A549 (cell line): ENCODE data around the gene FZD4. TPM values are rescaled to one million over a fixed set of nuclear protein-coding genes. Genes with fewer than 3 reads are reported as not detected.

Source experiments
- ATAC-seq, 2 experiments: fragments of 200-7000 bp in 1 of 2; fragments of >200 bp in 1 of 2; cut with Nextera tagmentation in 1 of 2; cut with Tn5 transposase in 1 of 2; 3 replicates each; pipeline versions ENCODE4 v1.8.0 to v1.9.1; 2018 to 2020; ENCODE audit warnings: mild to moderate bottlenecking in 1 of 2, moderate library complexity in 1 of 2
- CTCF ChIA-PET: fragments of 300-600 bp; sonication (Branson Sonifier 250); formaldehyde crosslinking; extraction: SDS; loops from one replicate; lab custom pipeline; 2021; ENCODE audit warnings: antibody characterized with exemption, inconsistent platforms; lab: Yijun Ruan, JAX
- POLR2A ChIA-PET: fragments of 350-600 bp; formaldehyde crosslinking; extraction: SDS; loops from one replicate; lab custom pipeline; 2021; ENCODE audit warnings: antibody characterized with exemption, inconsistent platforms; lab: Yijun Ruan, JAX
- DNase-seq, 2 experiments: peaks; one replicate each; pipeline versions ENCODE4 v3.0.0 to v3.0.0-alpha.2; 2011 to 2016; ENCODE audit warnings: low read depth in 1 of 2, low spot score in 1 of 2
- FAIRE-seq: peaks from 2 replicates; lab custom pipeline; 2011; peaks lifted over from hg19 to GRCh38; lab: Jason Lieb, UNC
- H3K27ac ChIP-seq, 2 experiments: fragments of >200 bp; sonication (Bioruptor Twin); formaldehyde crosslinking; 3 replicates each; pipeline ENCODE4 v1.5.1; 2016 to 2017
- H3K4me1 ChIP-seq: fragments of >200 bp; sonication (Bioruptor Twin); formaldehyde crosslinking; 3 replicates; pipeline ENCODE4 v1.6.1; 2016
- H3K4me2 ChIP-seq: fragments of >200 bp; sonication (Bioruptor Twin); formaldehyde crosslinking; 3 replicates; pipeline ENCODE4 v1.6.1; 2016
- H3K4me3 ChIP-seq: fragments of >200 bp; sonication (Bioruptor Twin); formaldehyde crosslinking; 3 replicates; pipeline ENCODE4 v1.5.1; 2016
- H3K9me3 ChIP-seq: fragments of >200 bp; sonication (Bioruptor Twin); formaldehyde crosslinking; 3 replicates; pipeline ENCODE4 v1.6.1; 2016
- ATOH8 ChIP-seq: fragments of 250-450 bp; sonication (Bioruptor Pico); IDR thresholded peaks from 2 replicates; pipeline ENCODE4 v1.5.0; 2020; ENCODE audit warnings: low read depth, mild to moderate bottlenecking, moderate library complexity
- BCL3 ChIP-seq: fragments of >200 bp; sonication (Bioruptor Twin); formaldehyde crosslinking; IDR thresholded peaks from 3 replicates; pipeline ENCODE4 v1.6.1; 2016
- BHLHE40 ChIP-seq: IDR thresholded peaks from 2 replicates; pipeline ENCODE4 v1.6.1; 2012; ENCODE audit warnings: low read depth, low read length, inconsistent platforms
- CEBPB ChIP-seq, 2 experiments: fragments of >200 bp in 1 of 2; sonication (Bioruptor Twin) in 1 of 2; formaldehyde crosslinking in 1 of 2; IDR thresholded peaks; 2 replicates each; pipeline ENCODE4 v1.6.1; 2012 to 2016
- CHD4 ChIP-seq: fragments of 200-600 bp; sonication (generic); IDR thresholded peaks from 2 replicates; pipeline ENCODE4 v1.6.1; 2016; ENCODE audit warnings: antibody characterized with exemption, mild to moderate bottlenecking, borderline replicate concordance
- CTCF ChIP-seq: fragments of >200 bp; sonication (Bioruptor Twin); formaldehyde crosslinking; IDR thresholded peaks from 3 replicates; pipeline ENCODE4 v1.5.1; 2016
- EP300 ChIP-seq, 2 experiments: fragments of >200 bp; sonication (Bioruptor Twin); formaldehyde crosslinking; IDR thresholded peaks; 2 replicates in 1 of 2; 3 replicates in 1 of 2; pipeline ENCODE4 v1.6.1; 2016 to 2017
- HDAC2 ChIP-seq: fragments of 200-600 bp; sonication (generic); IDR thresholded peaks from 2 replicates; pipeline ENCODE4 v1.6.1; 2016
- HOXB13 ChIP-seq: fragments of 250-450 bp; sonication (Bioruptor Pico); IDR thresholded peaks from 2 replicates; pipeline ENCODE4 v1.5.0; 2020; ENCODE audit warnings: low read depth, mild to moderate bottlenecking, moderate library complexity
- JUN ChIP-seq, 2 experiments: fragments of >200 bp; sonication (Bioruptor Twin); formaldehyde crosslinking; IDR thresholded peaks; 2 replicates in 1 of 2; 3 replicates in 1 of 2; pipeline ENCODE4 v1.6.1; 2016 to 2017
- KDM5A ChIP-seq: fragments of 200-600 bp; sonication (generic); IDR thresholded peaks from 2 replicates; pipeline ENCODE4 v1.6.1; 2016; ENCODE audit warnings: antibody characterized with exemption, mild to moderate bottlenecking
- MAFK ChIP-seq: fragments of 450-650 bp; IDR thresholded peaks from 2 replicates; pipeline ENCODE4 v1.6.1; 2014; ENCODE audit not compliant: partially characterized antibody
- NFE2L2 ChIP-seq: fragments of 150-350 bp; conservative IDR thresholded peaks from 2 replicates; pipeline ENCODE4 v1.6.1; 2014; ENCODE audit warnings: low read length
- RAD21 ChIP-seq, 2 experiments: fragments of >200 bp in 1 of 2; sonication (Bioruptor Twin) in 1 of 2; formaldehyde crosslinking in 1 of 2; IDR thresholded peaks in 1 of 2; conservative IDR thresholded peaks in 1 of 2; 2 replicates in 1 of 2; 3 replicates in 1 of 2; pipeline ENCODE4 v1.6.1; 2012 to 2018; ENCODE audit warnings: inconsistent platforms in 1 of 2
- RARB ChIP-seq: fragments of 250-450 bp; sonication (Bioruptor Pico); IDR thresholded peaks from 2 replicates; pipeline ENCODE4 v1.8.0; 2021; ENCODE audit warnings: mild to moderate bottlenecking, moderate library complexity
- SMC3 ChIP-seq: fragments of >200 bp; sonication (Bioruptor Twin); formaldehyde crosslinking; IDR thresholded peaks from 3 replicates; pipeline ENCODE4 v1.6.1; 2018; ENCODE audit warnings: inconsistent platforms
- TP53 ChIP-seq: fragments of 250-450 bp; sonication (Bioruptor Pico); IDR thresholded peaks from 2 replicates; pipeline ENCODE4 v1.5.0; 2021; ENCODE audit warnings: mild to moderate bottlenecking, moderate library complexity
- ZNF302 ChIP-seq: fragments of 250-450 bp; sonication (Bioruptor Pico); IDR thresholded peaks from 2 replicates; pipeline ENCODE4 v1.9.0; 2021; ENCODE audit warnings: inconsistent platforms, mild to moderate bottlenecking, moderate library complexity
- WGBS: methylation state at CpG from one replicate; pipeline ENCODE4 v1.1.6; 2017; ENCODE audit errors: missing lambda C conversion rate; 5-methylcytosine and 5-hydroxymethylcytosine counted together
- polyA plus RNA-seq, 4 experiments: library from polyadenylated mRNA; depleted of rRNA in 3 of 4; stranded (reverse); fragments of >200 nt; fragmentation: RNase III in 1 of 4; extraction: RNeasy Plus Mini Kit Qiagen cat#74134 plus additional on column Dnase treatment in 1 of 4; gene quantifications; 2 replicates in 3 of 4; 3 replicates in 1 of 4; pipeline ENCODE4 v1.2.3, GENCODE V29; 2011 to 2017
- TF ChIP-seq, protein P1 (sequence below): IDR thresholded peaks from 2 replicates; pipeline ENCODE4 v1.6.1; 2012
- TF ChIP-seq, protein P2 (sequence below): fragments of >200 bp; sonication (Bioruptor Twin); formaldehyde crosslinking; IDR thresholded peaks from 2 replicates; pipeline ENCODE4 v1.6.1; 2016
- TF ChIP-seq, protein P3 (sequence below): fragments of 250-450 bp; sonication (Bioruptor Pico); IDR thresholded peaks from 2 replicates; pipeline ENCODE4 v1.5.0; 2021; ENCODE audit warnings: mild to moderate bottlenecking, moderate library complexity, borderline replicate concordance

The FZD4 gene
- polyA plus RNA-seq, 2 of the 4 experiments (the other 2 are of a cell fraction) = 0.67 to 0.90 TPM

DNA sequence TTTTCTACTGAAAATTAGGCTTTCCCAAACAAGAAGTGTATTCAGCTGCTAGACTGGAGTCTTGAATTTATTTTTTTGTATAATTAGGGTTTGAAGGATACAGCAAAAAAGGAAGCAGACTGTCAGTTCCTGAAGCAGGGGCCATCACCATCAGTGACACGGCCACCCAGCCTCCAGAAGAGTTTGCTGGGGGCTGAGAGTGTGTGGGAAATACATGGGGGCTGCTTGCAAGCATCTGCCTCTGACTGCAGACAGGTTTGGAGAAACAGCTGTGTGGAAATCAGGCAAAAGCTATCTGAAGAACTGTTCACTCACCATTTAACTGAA is 23.0 kb downstream of the FZD4 start:
- DNase-seq (no peak), FAIRE-seq (no peak), ATAC-seq (no peak)
- Histone ChIP-seq H3K4me1 (peaks cover 14% of the 10 kb centered on the region), H3K4me2 (peak overlapping the region; percentile 58), H3K9me3 (no peaks in the 10 kb centered on the region), H3K4me3 (no peak overlapping the region), H3K27ac (0 out of 6 replicates have a peak overlapping the region, but pooled peaks of 1 of the 2 experiments have one; percentile 29)
- WGBS = 36% methylated on average over 1 of the region's 1 CpG
- ChIA-PET POLR2A (no interaction called here), CTCF (interaction anchor here (1.0 to 1.4 kb wide), 4 partner anchors 12 to 489 kb away, joined by 3 to 5 read pairs (median 4); no protein-coding TSS in a partner anchor)
- TF ChIP-seq EP300 (IDR thresholded peaks at IDR 0.05) (no peak), RARB (CRISPR knock-in tag) (no peak), HOXB13 (CRISPR knock-in tag) (no peak), ZNF302 (CRISPR knock-in tag) (no peak), HDAC2 (no peak), KDM5A (no peak), CTCF (no peak), JUN (IDR thresholded peaks at IDR 0.05) (no peak), TP53 (no peak), MAFK (no peak), SMC3 (no peak), RAD21 (conservative IDR thresholded peaks at IDR 0.05 in 1 of 2, IDR thresholded peaks at IDR 0.05 in 1 of 2) (no peak), BHLHE40 (no peak), ATOH8 (no peak), NFE2L2 (no peak)
- TF ChIP-seq, protein P1, sequence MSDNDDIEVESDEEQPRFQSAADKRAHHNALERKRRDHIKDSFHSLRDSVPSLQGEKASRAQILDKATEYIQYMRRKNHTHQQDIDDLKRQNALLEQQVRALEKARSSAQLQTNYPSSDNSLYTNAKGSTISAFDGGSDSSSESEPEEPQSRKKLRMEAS = no peak
- TF ChIP-seq, protein P2, sequence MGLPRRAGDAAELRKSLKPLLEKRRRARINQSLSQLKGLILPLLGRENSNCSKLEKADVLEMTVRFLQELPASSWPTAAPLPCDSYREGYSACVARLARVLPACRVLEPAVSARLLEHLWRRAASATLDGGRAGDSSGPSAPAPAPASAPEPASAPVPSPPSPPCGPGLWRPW = no peak

DNA sequence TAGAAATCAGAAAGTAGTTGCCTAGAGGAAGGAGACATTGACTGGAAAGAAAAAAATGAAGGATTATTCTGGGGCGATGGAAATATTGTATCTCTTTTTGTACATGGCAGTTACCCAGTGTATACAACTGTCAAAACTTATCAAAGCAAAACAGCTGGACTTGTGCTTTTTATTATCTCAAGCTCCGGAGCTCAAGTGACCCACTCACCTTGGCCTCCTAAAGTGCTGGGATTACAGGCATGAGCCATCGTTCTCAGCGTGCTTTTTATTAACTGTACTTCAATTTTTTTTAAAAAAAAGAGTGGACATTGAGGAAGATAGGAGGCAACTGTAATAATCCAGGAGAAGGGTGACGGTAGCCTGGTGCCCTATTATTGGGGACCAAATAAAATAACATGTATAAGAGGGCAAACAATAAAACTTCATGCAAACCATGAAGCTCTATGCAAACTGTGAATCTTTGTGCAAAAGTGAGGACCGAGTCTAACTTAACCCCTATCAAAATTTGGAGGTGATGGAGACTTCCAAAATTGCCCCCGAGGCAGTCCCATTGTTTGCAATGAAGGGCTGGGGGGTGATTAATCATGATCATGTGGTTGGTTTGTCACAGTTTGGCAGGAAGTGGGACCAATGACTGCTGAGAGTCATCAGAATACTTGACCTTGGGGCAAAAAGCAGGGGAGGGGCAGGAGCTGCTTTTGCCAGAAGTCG is 23.5 kb downstream of the FZD4 start:
- H3K9me3 ChIP-seq = no peaks in the 10 kb centered on the region
- ChIA-PET POLR2A (no interaction called here), CTCF (interaction anchor here (1.0 to 1.4 kb wide), 4 partner anchors 12 to 490 kb away, joined by 3 to 5 read pairs (median 4); no protein-coding TSS in a partner anchor)
- H3K4me2 ChIP-seq = peak overlapping the region; percentile 58
- no peak overlapping the region for H3K4me3 ChIP-seq
- DNase-seq (peak; percentile 15 to 22), ATAC-seq (no peak; a peak in 1 of 6 replicates), FAIRE-seq (no peak)
- 58% methylated on average over 8 of the region's 8 CpGs for WGBS
- TF ChIP-seq BHLHE40 (no peak), CEBPB (IDR thresholded peaks at IDR 0.05) (no peak), BCL3 (no peak), RARB (CRISPR knock-in tag) (no peak), CHD4 (no peak)
- TF ChIP-seq, protein P3, sequence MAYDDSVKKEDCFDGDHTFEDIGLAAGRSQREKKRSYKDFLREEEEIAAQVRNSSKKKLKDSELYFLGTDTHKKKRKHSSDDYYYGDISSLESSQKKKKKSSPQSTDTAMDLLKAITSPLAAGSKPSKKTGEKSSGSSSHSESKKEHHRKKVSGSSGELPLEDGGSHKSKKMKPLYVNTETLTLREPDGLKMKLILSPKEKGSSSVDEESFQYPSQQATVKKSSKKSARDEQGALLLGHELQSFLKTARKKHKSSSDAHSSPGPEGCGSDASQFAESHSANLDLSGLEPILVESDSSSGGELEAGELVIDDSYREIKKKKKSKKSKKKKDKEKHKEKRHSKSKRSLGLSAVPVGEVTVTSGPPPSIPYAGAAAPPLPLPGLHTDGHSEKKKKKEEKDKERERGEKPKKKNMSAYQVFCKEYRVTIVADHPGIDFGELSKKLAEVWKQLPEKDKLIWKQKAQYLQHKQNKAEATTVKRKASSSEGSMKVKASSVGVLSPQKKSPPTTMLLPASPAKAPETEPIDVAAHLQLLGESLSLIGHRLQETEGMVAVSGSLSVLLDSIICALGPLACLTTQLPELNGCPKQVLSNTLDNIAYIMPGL (CRISPR knock-in tag) = no peak
- no peak overlapping the region for H3K27ac ChIP-seq
- H3K4me1 ChIP-seq = peaks cover 14% of the 10 kb centered on the region
